ENCODE measurements around the gene CALCOCO2. TPM values are rescaled to one million over a fixed set of nuclear protein-coding genes. Genes with fewer than 3 reads are reported as not detected.
A peak's percentile ranks its signal among the peaks of the same experiment; 100 is the strongest.

CALCOCO2 gene
- total RNA-seq, 1 experiment from 2014 or later = 29.1 TPM

DNA sequence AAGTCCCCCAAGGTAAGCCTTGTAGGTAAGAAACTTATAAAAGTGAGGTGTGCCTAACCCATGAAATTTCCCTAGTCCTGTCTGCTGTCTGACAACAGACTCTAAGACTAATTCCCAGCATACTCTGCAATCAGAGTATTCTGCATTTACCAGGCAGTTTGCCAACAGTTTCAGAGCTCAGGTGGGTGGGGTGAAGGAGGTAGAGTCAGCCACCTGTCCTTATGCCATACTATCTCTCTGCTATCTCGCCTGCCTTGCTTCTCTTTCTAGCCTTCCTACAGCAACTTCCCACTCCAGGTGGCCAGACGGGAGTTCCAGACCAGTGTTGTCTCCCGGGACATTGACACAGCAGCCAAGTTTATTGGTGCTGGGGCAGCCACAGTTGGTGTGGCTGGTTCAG lies 64.1 kb downstream of the CALCOCO2 start:
- no peak for DNase-seq (ENCODE audit: low read depth, low spot score)
- in situ Hi-C loops (cut with HindIII; ENCODE audit: low pct_unique_long_range_greater_than_20kb, low sequenced_read_pairs) = no loop called here

DNA sequence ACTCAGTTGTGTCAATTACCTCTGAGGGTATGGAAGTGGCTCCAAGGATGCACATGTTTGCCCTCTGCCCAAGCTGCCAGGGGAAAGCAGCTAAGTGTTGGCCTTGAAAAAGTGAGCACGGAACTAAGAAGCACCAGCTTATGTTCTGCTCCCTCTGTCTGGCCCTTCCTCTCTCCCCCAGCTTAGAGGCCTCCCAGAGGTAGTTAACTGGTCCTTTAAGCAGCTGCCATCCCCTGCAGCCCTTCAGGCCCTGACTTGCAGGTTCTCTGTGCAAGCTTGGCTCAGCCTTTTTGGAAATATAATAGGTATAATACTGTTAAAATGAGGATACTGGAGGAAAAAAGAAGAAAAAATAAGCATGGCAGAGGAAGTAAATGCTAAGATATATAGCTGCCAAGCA lies 70.4 kb downstream of the CALCOCO2 start:
- in situ Hi-C loops (cut with HindIII; ENCODE audit: low pct_unique_long_range_greater_than_20kb, low sequenced_read_pairs) = no loop called here
- no peak for DNase-seq (ENCODE audit: low read depth, low spot score)

DNA sequence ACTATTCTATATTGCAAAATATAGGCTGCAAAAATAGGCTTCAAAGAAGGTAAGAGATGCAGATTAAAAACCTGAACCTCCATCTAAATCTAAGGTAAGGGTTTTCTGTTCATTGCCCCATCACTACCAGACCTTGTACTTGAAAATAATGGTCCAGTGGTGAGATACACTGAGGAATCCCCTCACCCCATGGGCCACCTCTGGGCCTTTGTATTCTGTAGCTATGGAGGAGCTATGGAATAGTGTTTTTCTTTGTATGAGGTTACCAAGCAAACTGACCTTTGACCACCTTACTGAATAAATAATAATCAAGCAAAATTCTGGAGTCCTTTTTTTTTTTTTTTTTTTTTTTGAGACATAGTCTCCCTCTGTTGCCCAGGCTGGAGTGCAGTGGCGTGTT lies 72.6 kb downstream of the CALCOCO2 start:
- in situ Hi-C loops (cut with HindIII; ENCODE audit: low pct_unique_long_range_greater_than_20kb, low sequenced_read_pairs) = no loop called here
- DNase-seq (ENCODE audit: low read depth, low spot score) = no peak

DNA sequence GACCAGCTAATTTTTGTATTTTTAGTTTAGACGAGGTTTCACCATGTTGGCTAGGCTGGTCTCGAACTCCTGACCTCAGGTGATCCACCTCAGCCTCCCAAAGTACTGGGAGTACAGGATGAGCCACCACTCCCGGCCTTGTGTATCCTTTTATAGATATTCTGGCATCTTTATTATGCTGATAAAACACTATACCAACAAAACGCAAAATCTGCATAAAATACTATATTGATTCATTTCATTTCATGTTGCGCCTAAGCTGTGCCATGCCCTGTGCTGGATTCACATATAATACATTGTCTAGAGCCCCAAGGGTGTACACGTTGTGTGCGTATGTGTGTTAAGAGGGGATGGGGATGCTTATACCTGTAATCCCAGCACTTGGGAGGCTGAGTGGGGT lies 73.6 kb downstream of the CALCOCO2 start:
- in situ Hi-C loops (cut with HindIII; ENCODE audit: low pct_unique_long_range_greater_than_20kb, low sequenced_read_pairs) = no loop called here
- no peak for DNase-seq (ENCODE audit: low read depth, low spot score)

DNA sequence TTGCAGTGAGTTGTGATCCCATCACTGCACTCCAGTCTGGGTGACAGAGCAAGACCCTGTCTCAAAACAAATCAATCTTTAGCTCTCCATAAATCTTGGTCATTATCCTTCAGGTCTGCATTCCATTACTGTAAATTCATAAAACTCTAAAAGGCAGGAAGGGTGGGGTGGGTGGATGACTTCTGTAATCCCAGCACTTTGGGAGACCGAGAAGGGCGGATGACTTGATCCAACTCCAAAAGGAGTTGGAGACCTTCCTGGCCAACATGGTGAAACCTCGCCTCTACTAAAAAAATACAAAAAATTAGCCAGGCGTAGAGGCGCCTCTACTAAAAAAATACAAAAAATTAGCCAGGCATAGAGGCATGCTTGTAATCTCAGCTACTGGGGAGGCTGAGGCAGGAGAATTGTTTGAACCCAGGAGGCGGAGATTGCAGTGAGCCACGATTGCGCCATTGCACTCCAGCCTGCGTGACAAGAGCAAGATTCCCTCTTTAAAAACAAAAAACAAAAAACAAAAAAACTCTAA lies 75.2 kb downstream of the CALCOCO2 start:
- in situ Hi-C loops (cut with HindIII; ENCODE audit: low pct_unique_long_range_greater_than_20kb, low sequenced_read_pairs) = no loop called here

DNA sequence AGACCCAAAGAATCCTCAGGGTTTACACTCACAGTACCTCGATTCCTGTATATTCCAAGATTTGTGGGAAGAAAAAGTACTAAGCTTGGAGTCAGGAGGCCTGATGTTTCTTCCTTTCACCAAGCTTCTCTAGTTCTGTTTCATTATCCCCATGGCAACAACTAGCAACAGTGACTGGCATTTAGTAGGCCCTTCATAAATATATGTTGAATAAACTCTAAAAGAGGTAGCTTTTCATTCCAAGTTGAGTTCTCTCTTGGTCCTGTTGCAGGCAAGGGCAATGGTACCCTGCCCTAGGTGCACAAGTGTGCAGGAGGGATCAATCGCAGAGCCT lies 76.8 kb downstream of the CALCOCO2 start:
- in situ Hi-C loops (cut with HindIII; ENCODE audit: low pct_unique_long_range_greater_than_20kb, low sequenced_read_pairs) = no loop called here
- DNase-seq (ENCODE audit: low read depth, low spot score) = peak; percentile 49

More for the DNA sequence above, 75.2 kb downstream of the CALCOCO2 start:
- no peak for DNase-seq (ENCODE audit: low read depth, low spot score)

DNA sequence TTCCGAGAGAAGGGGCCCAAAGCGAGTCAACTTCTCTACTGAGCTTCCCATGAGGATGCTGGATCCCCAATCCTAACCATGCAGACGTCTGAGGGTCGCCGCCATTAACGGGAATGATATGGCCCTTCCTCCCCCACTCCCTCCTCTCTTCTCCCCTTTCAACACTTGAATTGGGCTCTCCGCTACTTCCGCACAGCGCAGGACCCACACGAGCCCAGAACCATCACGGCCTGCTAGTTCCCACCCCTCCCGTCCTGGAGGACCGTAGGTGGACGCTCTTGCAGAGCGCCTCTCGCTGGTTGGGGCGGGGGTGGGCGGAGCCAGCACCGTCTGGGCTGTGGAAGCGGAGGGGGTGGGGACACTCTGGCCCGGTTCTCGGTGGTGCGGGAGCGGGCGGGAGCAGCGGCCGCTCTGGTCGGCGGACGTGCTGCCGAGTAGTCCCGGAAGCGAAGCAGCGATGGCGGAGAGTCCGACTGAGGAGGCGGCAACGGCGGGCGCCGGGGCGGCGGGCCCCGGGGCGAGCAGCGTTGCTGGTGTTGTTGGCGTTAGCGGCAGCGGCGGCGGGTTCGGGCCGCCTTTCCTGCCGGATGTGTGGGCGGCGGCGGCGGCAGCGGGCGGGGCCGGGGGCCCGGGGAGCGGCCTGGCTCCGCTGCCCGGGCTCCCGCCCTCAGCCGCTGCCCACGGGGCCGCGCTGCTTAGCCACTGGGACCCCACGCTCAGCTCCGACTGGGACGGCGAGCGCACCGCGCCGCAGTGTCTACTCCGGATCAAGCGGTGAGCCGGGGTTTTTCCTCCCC lies 77.4 kb downstream of the CALCOCO2 start, which contains the start of gene UBE2Z:
Gene UBE2Z, plus strand, starts transcription at position 361 of the 797 bp plus-strand sequence. Its CDS starts 97 bp downstream, at position 458.
- in situ Hi-C loops (cut with HindIII; ENCODE audit: low pct_unique_long_range_greater_than_20kb, low sequenced_read_pairs) = no loop called here
- DNase-seq (ENCODE audit: low read depth, low spot score) = peak; percentile 95

DNA sequence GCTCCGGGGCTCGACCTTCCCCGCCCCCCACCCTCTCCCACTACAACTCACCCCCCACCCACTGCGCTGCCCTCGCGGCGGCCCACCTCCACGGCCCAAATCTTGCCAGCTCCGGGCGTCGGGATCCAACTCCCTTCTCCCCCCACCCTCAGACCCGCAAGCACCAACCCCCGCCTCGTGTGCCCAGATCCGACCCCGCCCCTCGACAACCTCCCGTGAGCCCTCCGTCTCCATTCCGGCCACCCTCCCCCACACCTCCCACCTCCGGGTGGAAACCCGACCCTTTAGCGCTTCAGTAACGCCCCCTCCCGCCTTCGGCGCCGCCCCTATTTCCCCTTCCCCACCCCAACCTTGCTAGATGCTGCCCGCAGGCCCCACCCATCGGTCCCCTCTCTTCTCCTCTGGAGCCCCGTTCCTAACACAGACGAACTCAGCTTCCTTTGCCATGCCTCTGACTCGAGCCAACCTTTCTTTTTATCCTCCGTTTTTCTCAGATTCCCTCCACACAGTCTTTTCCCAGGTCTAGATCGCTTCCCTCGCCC lies 78.1 kb downstream of the CALCOCO2 start:
- DNase-seq (ENCODE audit: low read depth, low spot score) = peak; percentile 92
- in situ Hi-C loops (cut with HindIII; ENCODE audit: low pct_unique_long_range_greater_than_20kb, low sequenced_read_pairs) = no loop called here

DNA sequence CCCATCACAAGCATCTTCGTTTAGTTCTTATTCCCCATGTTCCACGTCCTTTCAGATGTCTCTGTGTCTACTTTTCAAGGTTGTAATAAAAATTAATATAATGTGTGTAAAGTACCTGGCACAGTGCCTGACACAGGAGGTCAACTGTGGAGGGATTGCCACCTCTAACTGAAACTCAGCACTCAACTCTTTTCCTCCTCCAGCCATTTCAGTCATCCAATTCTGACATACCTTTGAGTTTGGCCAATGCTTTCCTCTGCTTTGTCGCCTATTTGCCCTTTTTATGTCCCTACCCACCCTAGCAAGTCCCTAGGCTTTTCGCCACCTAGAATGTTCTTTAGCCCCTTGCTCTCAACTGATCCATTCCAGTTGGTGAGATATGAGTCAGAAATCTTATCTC lies 78.9 kb downstream of the CALCOCO2 start:
- no peak for DNase-seq (ENCODE audit: low read depth, low spot score)
- in situ Hi-C loops (cut with HindIII; ENCODE audit: low pct_unique_long_range_greater_than_20kb, low sequenced_read_pairs) = no loop called here

DNA sequence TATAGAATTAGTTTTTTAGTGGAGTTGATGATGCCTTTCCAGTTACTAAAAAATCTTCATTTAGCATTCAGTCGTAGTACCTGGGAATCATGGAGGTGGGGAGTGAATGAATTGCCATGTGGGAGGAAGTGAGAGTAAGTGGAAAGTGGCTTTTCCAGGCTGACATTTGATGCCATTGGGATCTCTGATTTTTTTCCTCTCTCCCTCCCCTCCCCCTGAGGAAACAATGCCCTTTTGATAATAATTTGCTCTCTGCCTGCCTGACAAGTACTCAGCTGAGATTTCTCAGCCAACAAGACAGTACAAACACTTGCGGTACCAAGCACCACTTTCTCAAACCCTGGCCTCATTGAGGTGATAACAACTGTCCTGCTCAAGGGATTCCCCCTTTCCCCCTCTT lies 79.5 kb downstream of the CALCOCO2 start:
- peak; percentile 83 for DNase-seq (ENCODE audit: low read depth, low spot score)
- in situ Hi-C loops (cut with HindIII; ENCODE audit: low pct_unique_long_range_greater_than_20kb, low sequenced_read_pairs) = no loop called here

DNA sequence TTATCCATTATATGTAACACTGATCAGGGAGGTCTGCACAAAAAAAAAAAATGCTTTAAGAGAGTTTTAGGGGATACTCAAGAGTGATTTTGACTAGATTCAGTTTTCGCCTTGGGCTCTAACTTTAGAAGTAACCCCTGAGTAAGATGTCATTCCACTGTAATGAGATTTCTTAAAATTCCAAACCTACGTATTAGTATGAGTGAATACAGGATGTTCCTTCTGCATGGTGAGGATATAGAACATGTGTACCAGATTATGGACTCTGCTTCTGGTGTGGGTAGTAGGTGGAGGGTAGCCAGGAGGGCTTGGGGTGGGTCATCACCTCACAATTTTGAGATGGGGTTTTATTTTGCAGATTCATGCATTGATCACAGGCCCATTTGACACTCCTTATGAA lies 81.6 kb downstream of the CALCOCO2 start:
- in situ Hi-C loops (cut with HindIII; ENCODE audit: low pct_unique_long_range_greater_than_20kb, low sequenced_read_pairs) = no loop called here
- DNase-seq (ENCODE audit: low read depth, low spot score) = no peak

Small RNA genes within 50 kb of the gene (small RNA-seq; reads per million reads assigned to genes)
- gene AC068531.1 (0 reads per million in 2 experiments), gene RF00263 (0 reads per million in 2 experiments)

Other genes starting within 250 kb of the CALCOCO2 start
- gene HOXB3, start 240.8 kb upstream of the CALCOCO2 start, total RNA-seq (2014; rRNA removed; shearing (Covaris generic)) = 1.1 and 1.5 TPM in 2 replicates
- gene HOXB5, start 237.3 kb upstream of the CALCOCO2 start, total RNA-seq (2014; rRNA removed; shearing (Covaris generic)) = not detected in 2 replicates
- gene HOXB6, start 226.0 kb upstream of the CALCOCO2 start, total RNA-seq (2014; rRNA removed; shearing (Covaris generic)) = 2.8 and 5.2 TPM in 2 replicates
- 8.9 and 12.1 TPM in 2 replicates for gene HOXB7, start 220.0 kb upstream of the CALCOCO2 start, total RNA-seq (2014; rRNA removed; shearing (Covaris generic))
- gene HOXB8, start 215.7 kb upstream of the CALCOCO2 start, total RNA-seq (2014; rRNA removed; shearing (Covaris generic)) = 0.69 and 1.6 TPM in 2 replicates
- 2.2 and 3.3 TPM in 2 replicates for gene HOXB9, start 204.7 kb upstream of the CALCOCO2 start, total RNA-seq (2014; rRNA removed; shearing (Covaris generic))
- gene PRAC1, start 108.5 kb upstream of the CALCOCO2 start, total RNA-seq (2014; rRNA removed; shearing (Covaris generic)) = not detected in 2 replicates
- 0.56 and 0.71 TPM in 2 replicates for gene PRAC2, start 107.8 kb upstream of the CALCOCO2 start, total RNA-seq (2014; rRNA removed; shearing (Covaris generic))
- gene HOXB13, start 102.3 kb upstream of the CALCOCO2 start, total RNA-seq (2014; rRNA removed; shearing (Covaris generic)) = 3.7 and 4.8 TPM in 2 replicates
- 1.7 and 2.1 TPM in 2 replicates for gene TTLL6, start 13.8 kb upstream of the CALCOCO2 start, total RNA-seq (2014; rRNA removed; shearing (Covaris generic))
- 64.1 and 68.0 TPM in 2 replicates for gene ATP5MC1, start 61.8 kb downstream of the CALCOCO2 start, total RNA-seq (2014; rRNA removed; shearing (Covaris generic))
- 120 and 135 TPM in 2 replicates for gene UBE2Z, start 77.4 kb downstream of the CALCOCO2 start, total RNA-seq (2014; rRNA removed; shearing (Covaris generic))
- 117 and 132 TPM in 2 replicates for gene SNF8, start 113.8 kb downstream of the CALCOCO2 start, total RNA-seq (2014; rRNA removed; shearing (Covaris generic))
- gene GIP, start 137.6 kb downstream of the CALCOCO2 start, total RNA-seq (2014; rRNA removed; shearing (Covaris generic)) = not detected in 2 replicates
- 8.6 and 9.4 TPM in 2 replicates for gene IGF2BP1, start 166.3 kb downstream of the CALCOCO2 start, total RNA-seq (2014; rRNA removed; shearing (Covaris generic))

All from SK-MEL-5 (cell line).